Measurements from ENCODE around the gene SSTR3.

GRCh38 chr22:37213218-37213855 is 1.1 kb upstream of the SSTR3 start:
- TF ChIP-seq CTCF (conservative IDR thresholded peaks at IDR 0.05; ENCODE audit: low read length) (no peak), EZH2phosphoT487 (IDR thresholded peaks at IDR 0.05; ENCODE audit: borderline replicate concordance, low read depth, low read length) (no peak)

All from OCI-LY7 (cell line).